ENCODE data around the gene NUP93.

The NUP93 gene

GRCh38 chr16:56729735-56730662, at the start of gene NUP93:
TSS of gene NUP93 (plus strand) at chr16:56730129. CDS start at chr16:56748248, 18,119 bp downstream.
- peak within 1 kb of the TSS; percentile 88 for H3K27ac Mint-ChIP-seq
- no peaks in the 10 kb centered on the region for H3K9me3 Mint-ChIP-seq
- peak; percentile 96 for ATAC-seq
- no peaks in the 10 kb centered on the region for H3K36me3 Mint-ChIP-seq
- peaks cover 14% of the 10 kb centered on the region for H3K4me1 Mint-ChIP-seq
- H3K27me3 Mint-ChIP-seq = no peaks in the 10 kb centered on the region
- H3K4me3 Mint-ChIP-seq = peak within 1 kb of the TSS; percentile 91

DNA sequence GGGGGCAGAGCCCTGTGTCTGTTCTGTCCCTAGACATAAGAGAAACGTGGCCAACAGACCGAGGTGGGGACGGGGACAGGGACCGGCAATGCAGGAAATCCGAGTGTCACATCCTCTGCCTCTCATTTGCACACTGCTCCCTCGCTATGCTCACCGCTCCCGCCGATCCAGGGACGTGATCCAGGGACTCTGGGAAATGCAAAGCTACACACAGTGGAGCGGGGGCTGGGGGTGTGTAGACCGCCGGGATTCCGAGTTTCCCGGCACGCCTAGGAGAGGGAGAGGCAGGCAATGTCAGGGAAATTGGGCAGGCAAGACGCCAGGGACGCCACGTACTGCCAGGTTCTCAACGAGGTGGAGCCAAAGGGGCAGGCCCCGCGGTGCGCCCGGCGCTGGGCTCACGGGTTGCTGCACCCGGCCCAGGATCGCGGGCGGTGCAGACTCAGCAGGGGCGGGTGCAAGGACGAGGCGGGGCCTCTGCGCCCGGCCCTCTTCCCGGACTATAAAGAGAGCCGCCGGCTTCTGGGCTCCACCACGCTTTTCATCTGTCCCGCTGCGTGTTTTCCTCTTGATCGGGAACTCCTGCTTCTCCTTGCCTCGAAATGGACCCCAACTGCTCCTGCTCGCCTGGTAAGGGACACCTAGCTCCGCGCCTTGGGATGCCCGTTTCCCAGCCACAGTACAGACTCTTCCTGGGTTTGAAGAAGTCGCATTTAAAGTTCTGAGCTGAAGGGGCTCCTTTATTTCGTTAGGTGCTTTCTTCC, 47.8 kb upstream of the NUP93 start, which contains the start of gene MT1X:
MT1X (plus strand) TSS at position 532 of the 764 bp plus-strand sequence; CDS start at position 603, 71 bp downstream.
- ATAC-seq = peak; percentile 99
- Mint-ChIP-seq H3K27ac (peak within 1 kb of the TSS; percentile 82), H3K4me3 (peak within 1 kb of the TSS; percentile 95), H3K4me1 (peaks cover 16% of the 10 kb centered on the region), H3K9me3 (peaks cover 3% of the 10 kb centered on the region), H3K27me3 (peaks cover 29% of the 10 kb centered on the region), H3K36me3 (no peaks in the 10 kb centered on the region)

DNA sequence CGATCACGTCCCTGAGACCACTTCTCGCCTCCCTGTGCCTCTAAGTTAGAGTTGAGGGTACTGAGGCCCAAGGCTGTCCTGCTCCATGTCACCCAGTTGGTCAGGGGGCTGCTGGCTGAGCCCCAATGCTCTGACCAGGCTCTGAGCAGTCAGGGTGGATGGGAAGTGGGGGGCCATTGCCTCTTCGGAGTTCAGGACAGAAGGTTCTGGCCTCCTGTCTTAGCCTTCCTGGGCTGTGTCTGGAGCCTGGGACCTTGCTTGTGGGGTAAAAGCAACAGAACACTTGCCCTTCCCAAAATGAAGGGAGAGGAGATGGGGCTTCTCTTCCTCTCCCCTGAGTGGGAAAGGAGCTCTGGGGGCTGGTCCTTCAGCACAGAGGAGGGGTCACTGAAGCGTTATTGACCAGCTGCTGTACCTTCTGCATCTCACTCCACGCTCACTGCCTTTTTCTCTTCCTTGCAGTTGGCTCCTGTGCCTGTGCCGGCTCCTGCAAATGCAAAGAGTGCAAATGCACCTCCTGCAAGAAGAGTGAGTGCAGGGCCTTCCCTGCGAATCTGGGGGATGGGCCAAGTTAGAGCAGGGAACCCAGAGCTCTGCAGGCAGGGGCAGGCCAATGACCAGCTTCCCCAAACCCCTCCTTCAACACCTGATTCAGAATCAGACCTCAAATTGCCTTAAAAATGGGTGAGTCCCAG, 47.1 kb upstream of the NUP93 start:
- Mint-ChIP-seq H3K36me3 (no peaks in the 10 kb centered on the region), H3K9me3 (peaks cover 3% of the 10 kb centered on the region), H3K27me3 (peaks cover 33% of the 10 kb centered on the region), H3K4me1 (peaks cover 16% of the 10 kb centered on the region), H3K27ac (peak overlapping the region; percentile 82), H3K4me3 (peak overlapping the region; percentile 95)
- no peak for ATAC-seq

DNA sequence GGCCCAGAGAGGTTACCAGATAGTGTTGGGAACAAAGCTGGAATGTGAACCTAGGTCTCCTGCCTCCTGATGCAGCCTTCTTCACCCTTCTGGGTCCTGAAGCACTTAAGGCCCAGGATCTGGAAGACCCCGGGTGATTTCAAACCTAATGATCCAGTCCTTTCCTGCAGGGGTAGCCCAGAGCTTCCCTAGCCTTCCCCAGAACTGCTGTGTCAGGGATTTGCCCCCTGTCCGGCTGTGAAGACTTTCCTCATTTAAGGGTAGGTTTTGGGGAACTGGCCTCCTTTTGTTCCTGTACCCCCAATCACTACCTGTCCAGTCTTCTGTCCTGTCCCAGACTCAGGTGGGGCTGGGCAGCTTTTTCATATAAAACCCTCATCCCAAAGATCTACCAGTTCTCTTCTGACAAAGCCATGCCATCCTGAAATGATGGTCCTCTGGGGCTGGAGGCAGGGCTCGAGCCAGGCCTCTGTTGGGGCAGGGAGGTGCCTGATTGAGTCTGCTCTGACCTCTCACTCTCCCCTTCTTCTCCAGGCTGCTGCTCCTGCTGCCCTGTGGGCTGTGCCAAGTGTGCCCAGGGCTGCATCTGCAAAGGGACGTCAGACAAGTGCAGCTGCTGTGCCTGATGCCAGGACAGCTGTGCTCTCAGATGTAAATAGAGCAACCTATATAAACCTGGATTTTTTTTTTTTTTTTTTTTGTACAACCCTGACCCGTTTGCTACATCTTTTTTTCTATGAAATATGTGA, 46.3 kb upstream of the NUP93 start:
- Mint-ChIP-seq H3K4me3 (no peak overlapping the region), H3K9me3 (peaks cover 3% of the 10 kb centered on the region), H3K27me3 (peaks cover 38% of the 10 kb centered on the region), H3K4me1 (peaks cover 16% of the 10 kb centered on the region), H3K27ac (no peak overlapping the region), H3K36me3 (no peaks in the 10 kb centered on the region)
- no peak for ATAC-seq

DNA sequence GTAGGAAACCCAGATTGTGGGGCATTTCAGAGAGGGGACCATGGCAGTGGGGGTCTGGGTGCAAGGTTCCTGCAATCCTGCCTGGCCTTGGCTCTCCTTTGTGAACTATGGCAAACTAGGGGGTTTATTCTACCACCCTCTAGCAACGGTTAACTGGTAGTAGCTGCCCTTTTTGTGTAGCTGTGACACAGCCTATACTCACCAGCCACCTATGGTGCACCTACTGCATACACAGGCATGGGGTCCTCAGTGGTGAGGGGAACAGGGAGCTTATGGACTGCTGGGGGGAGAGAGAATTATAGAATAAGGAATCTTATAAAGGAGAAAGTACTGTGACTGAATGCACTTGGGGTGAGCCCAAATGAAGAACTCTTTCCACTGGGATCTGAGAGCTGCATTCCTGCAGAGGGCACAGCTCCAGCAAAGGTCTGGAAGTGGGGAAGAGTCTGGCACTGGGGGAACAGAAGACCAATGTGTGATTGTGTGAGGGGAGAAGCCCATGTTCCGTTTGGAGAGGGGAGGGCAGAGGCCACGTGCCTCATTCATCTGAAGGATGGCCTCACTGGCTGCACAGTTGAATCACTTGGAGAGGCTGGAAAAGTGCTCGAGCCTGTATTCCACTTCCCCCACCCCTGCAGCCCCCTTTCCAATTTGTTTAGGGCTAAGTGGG, 45.5 kb upstream of the NUP93 start:
- Mint-ChIP-seq H3K36me3 (no peaks in the 10 kb centered on the region), H3K9me3 (peaks cover 3% of the 10 kb centered on the region), H3K4me1 (peaks cover 16% of the 10 kb centered on the region), H3K27ac (no peak overlapping the region), H3K4me3 (no peak overlapping the region), H3K27me3 (peaks cover 44% of the 10 kb centered on the region)
- ATAC-seq = no peak

- H3K27me3 Mint-ChIP-seq = peaks cover 50% of the 10 kb centered on the region
- no peak for ATAC-seq
- H3K36me3 Mint-ChIP-seq = no peaks in the 10 kb centered on the region
- peaks cover 3% of the 10 kb centered on the region for H3K9me3 Mint-ChIP-seq
- H3K27ac Mint-ChIP-seq = no peak overlapping the region
- H3K4me3 Mint-ChIP-seq = no peak overlapping the region
- peaks cover 16% of the 10 kb centered on the region for H3K4me1 Mint-ChIP-seq
Measured at GRCh38 chr16:56684926-56685590, 44.9 kb upstream of the NUP93 start.

GRCh38 chr16:56686758-56687157, 43.2 kb upstream of the NUP93 start:
- peaks cover 8% of the 10 kb centered on the region for H3K9me3 Mint-ChIP-seq
- H3K27ac Mint-ChIP-seq = no peak overlapping the region
- no peak for ATAC-seq
- H3K4me1 Mint-ChIP-seq = peaks cover 10% of the 10 kb centered on the region
- no peaks in the 10 kb centered on the region for H3K36me3 Mint-ChIP-seq
- H3K4me3 Mint-ChIP-seq = no peak overlapping the region
- peaks cover 60% of the 10 kb centered on the region for H3K27me3 Mint-ChIP-seq

GRCh38 chr16:56688762-56689161, 41.2 kb upstream of the NUP93 start:
- H3K4me3 Mint-ChIP-seq = no peak overlapping the region
- no peaks in the 10 kb centered on the region for H3K4me1 Mint-ChIP-seq
- H3K27me3 Mint-ChIP-seq = peaks cover 56% of the 10 kb centered on the region
- no peak for ATAC-seq
- H3K27ac Mint-ChIP-seq = no peak overlapping the region
- H3K9me3 Mint-ChIP-seq = peaks cover 8% of the 10 kb centered on the region
- no peaks in the 10 kb centered on the region for H3K36me3 Mint-ChIP-seq

DNA sequence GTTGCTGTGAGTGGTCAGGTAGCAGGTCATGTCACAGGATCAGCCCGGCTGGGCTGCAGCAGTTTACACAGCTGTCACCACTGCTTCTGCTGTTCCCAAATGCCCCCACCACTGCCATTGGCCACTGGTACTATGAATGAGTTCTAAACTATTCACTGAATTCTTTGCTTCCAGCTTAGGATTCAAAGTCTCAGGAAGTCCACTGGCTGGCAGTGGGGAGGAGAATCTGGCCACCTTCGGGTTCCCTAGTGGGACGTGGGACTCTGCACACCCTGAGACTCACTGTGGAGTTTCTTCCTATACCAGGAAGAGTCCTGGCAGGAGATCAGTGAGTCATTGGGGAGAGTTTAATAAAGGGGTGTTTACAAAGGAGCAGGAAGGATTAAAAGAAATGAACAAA, 40.8 kb upstream of the NUP93 start:
- Mint-ChIP-seq H3K27me3 (peaks cover 52% of the 10 kb centered on the region), H3K36me3 (no peaks in the 10 kb centered on the region)
- ATAC-seq = no peak

GRCh38 chr16:56690420-56691122, 39.4 kb upstream of the NUP93 start:
- peaks cover 42% of the 10 kb centered on the region for H3K27me3 Mint-ChIP-seq
- peaks cover 8% of the 10 kb centered on the region for H3K9me3 Mint-ChIP-seq
- no peaks in the 10 kb centered on the region for H3K36me3 Mint-ChIP-seq
- no peak overlapping the region for H3K27ac Mint-ChIP-seq
- ATAC-seq = no peak
- no peaks in the 10 kb centered on the region for H3K4me1 Mint-ChIP-seq
- H3K4me3 Mint-ChIP-seq = no peak overlapping the region

More for the DNA sequence above, 40.8 kb upstream of the NUP93 start:
- Mint-ChIP-seq H3K9me3 (peaks cover 8% of the 10 kb centered on the region), H3K27ac (no peak overlapping the region), H3K4me3 (no peak overlapping the region), H3K4me1 (no peaks in the 10 kb centered on the region)

GRCh38 chr16:56691885-56692284, 38.0 kb upstream of the NUP93 start:
- no peak for ATAC-seq
- no peak overlapping the region for H3K27ac Mint-ChIP-seq

GRCh38 chr16:56695246-56695645, 34.7 kb upstream of the NUP93 start:
- no peak for ATAC-seq
- Mint-ChIP-seq H3K36me3 (peaks cover 4% of the 10 kb centered on the region), H3K9me3 (peaks cover 9% of the 10 kb centered on the region), H3K4me3 (no peak overlapping the region), H3K27ac (no peak overlapping the region), H3K27me3 (peaks cover 16% of the 10 kb centered on the region), H3K4me1 (no peaks in the 10 kb centered on the region)

More at GRCh38 chr16:56691885-56692284, 38.0 kb upstream of the NUP93 start:
- Mint-ChIP-seq H3K27me3 (peaks cover 32% of the 10 kb centered on the region), H3K9me3 (peaks cover 6% of the 10 kb centered on the region), H3K4me1 (no peaks in the 10 kb centered on the region), H3K4me3 (no peak overlapping the region), H3K36me3 (no peaks in the 10 kb centered on the region)

DNA sequence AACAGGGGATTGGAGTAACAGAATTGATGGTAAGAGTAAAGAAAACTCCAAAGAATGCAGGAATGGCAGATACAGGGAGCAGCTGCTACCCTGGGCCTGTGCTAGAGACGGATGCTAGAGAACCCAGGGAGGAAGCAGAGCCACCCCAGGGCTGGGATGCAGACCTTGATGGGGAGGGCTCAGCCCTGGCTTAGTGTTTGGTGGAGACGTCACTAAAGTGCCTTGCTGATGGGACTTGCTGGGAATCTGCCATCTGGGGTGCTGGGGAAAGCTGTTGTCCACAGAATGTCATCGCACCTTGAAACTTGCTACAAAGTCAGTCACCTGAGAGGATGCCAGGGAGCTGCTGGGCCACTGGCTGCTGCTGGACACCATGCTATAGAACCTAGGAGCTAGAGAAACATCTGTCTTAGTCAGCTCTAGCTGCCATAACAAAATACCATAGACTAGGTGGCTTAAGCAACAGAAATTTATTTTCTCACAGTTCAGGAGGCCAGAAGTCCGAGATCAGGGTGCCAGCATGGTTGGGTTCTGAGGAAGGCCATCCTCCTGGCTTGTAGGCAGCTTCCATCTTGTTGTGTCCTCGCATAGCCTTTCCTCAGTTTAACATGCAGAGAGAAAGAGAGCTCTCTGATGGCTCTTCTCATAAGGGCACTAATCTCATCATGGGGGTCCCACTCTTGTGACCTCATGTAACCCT, 32.3 kb upstream of the NUP93 start:
- peaks cover 4% of the 10 kb centered on the region for H3K9me3 Mint-ChIP-seq
- no peak overlapping the region for H3K27ac Mint-ChIP-seq
- H3K36me3 Mint-ChIP-seq = peaks cover 4% of the 10 kb centered on the region
- no peak for ATAC-seq
- H3K4me3 Mint-ChIP-seq = no peak overlapping the region
- H3K4me1 Mint-ChIP-seq = no peaks in the 10 kb centered on the region
- peaks cover 8% of the 10 kb centered on the region for H3K27me3 Mint-ChIP-seq

All from stimulated activated memory B cell treated with anti-CD40 and anti-IgM and Interleukin-4, amounts not matched to agents 10 μg/mL and 1 μg/mL and 100 μg/mL, for 72 hours (primary cell).